Measurements from ENCODE around the gene ADGRL3.
"Not testable (repeated sequence)": the region's sequence is repeated elsewhere in the genome, so short reads cannot be mapped to it uniquely, and the experiment has no call there.

The ADGRL3 gene

GRCh38 chr4:61202638-61203435 lies 2.7 kb downstream of the ADGRL3 start:
- in situ Hi-C loops (cut with HindIII; ENCODE audit: low sequenced_read_pairs), result no loop called here
- peak overlapping the region; percentile 61 for H3K4me3 ChIP-seq (ENCODE audit: low read depth, low read length)
- no peak for TF ChIP-seq CTCF (IDR thresholded peaks at IDR 0.05; ENCODE audit: low read depth, low read length)
- peak; percentile 25 for DNase-seq (ENCODE audit: low read depth, low spot score)

- in situ Hi-C loops (cut with HindIII; ENCODE audit: low sequenced_read_pairs), result no loop called here
- H3K4me3 ChIP-seq (ENCODE audit: low read depth, low read length), result no peak overlapping the region
- no peak for TF ChIP-seq CTCF (IDR thresholded peaks at IDR 0.05; ENCODE audit: low read depth, low read length)
- no peak for DNase-seq (ENCODE audit: low read depth, low spot score)
Measured at GRCh38 chr4:61203436-61203790, 3.3 kb downstream of the ADGRL3 start.

- no peak for TF ChIP-seq CTCF (IDR thresholded peaks at IDR 0.05; ENCODE audit: low read depth, low read length)
- in situ Hi-C loops (cut with HindIII; ENCODE audit: low sequenced_read_pairs), result no loop called here
- H3K4me3 ChIP-seq (ENCODE audit: low read depth, low read length), result no peak overlapping the region
- peak; percentile 53 for DNase-seq (ENCODE audit: low read depth, low spot score)
Measured at GRCh38 chr4:61204353-61205060, 4.4 kb downstream of the ADGRL3 start.

- in situ Hi-C loops (cut with HindIII; ENCODE audit: low sequenced_read_pairs), result no loop called here
- no peak for TF ChIP-seq CTCF (IDR thresholded peaks at IDR 0.05; ENCODE audit: low read depth, low read length)
- H3K4me3 ChIP-seq (ENCODE audit: low read depth, low read length), result no peak overlapping the region
- no peak for DNase-seq (ENCODE audit: low read depth, low spot score)
Measured at GRCh38 chr4:61205066-61205465, 4.9 kb downstream of the ADGRL3 start.

GRCh38 chr4:61207156-61207555 lies 7.0 kb downstream of the ADGRL3 start:
- DNase-seq (ENCODE audit: low read depth, low spot score); in situ Hi-C loops (cut with HindIII; ENCODE audit: low sequenced_read_pairs); H3K4me3 ChIP-seq (ENCODE audit: low read depth, low read length): not testable (repeated sequence)

GRCh38 chr4:61210186-61210939 lies 10.2 kb downstream of the ADGRL3 start:
- no peak for TF ChIP-seq CTCF (IDR thresholded peaks at IDR 0.05; ENCODE audit: low read depth, low read length)
- no peak for DNase-seq (ENCODE audit: low read depth, low spot score)
- no peak overlapping the region for H3K4me3 ChIP-seq (ENCODE audit: low read depth, low read length)
- in situ Hi-C loops (cut with HindIII; ENCODE audit: low sequenced_read_pairs), result no loop called here
